NCI-H345 (cell line): ENCODE results near the gene LRBA.

Experiments
- DNase-seq: peaks from one replicate; lab custom pipeline; 2025; lab: John Stamatoyannopoulos, UW

The LRBA gene

GRCh38 chr4:150323406-150324325 is 691.4 kb downstream of the LRBA start:
- no peak for DNase-seq

GRCh38 chr4:150322646-150323045 is 692.4 kb downstream of the LRBA start:
- DNase-seq: no peak

- no peak for DNase-seq
Measured at GRCh38 chr4:150321113-150321512, 694.0 kb downstream of the LRBA start.

- DNase-seq: no peak
Measured at GRCh38 chr4:150318971-150319370, 696.1 kb downstream of the LRBA start.

GRCh38 chr4:150318527-150318926 is 696.6 kb downstream of the LRBA start:
- no peak for DNase-seq

GRCh38 chr4:150316332-150317205 is 698.5 kb downstream of the LRBA start:
- DNase-seq: no peak

- DNase-seq: no peak
Measured at GRCh38 chr4:150315691-150316090, 699.4 kb downstream of the LRBA start.

- no peak for DNase-seq
Measured at GRCh38 chr4:150315175-150315574, 699.9 kb downstream of the LRBA start.

GRCh38 chr4:150314031-150314430 is 701.1 kb downstream of the LRBA start:
- DNase-seq: no peak

- no peak for DNase-seq
Measured at GRCh38 chr4:150310159-150310895, 704.8 kb downstream of the LRBA start.

GRCh38 chr4:150308824-150309472 is 706.1 kb downstream of the LRBA start:
- DNase-seq: no peak

GRCh38 chr4:150306719-150307118 is 708.4 kb downstream of the LRBA start:
- DNase-seq: no peak

- DNase-seq: no peak
Measured at GRCh38 chr4:150305995-150306394, 709.1 kb downstream of the LRBA start.

GRCh38 chr4:150302553-150302952 is 712.5 kb downstream of the LRBA start:
- DNase-seq: no peak

GRCh38 chr4:150299816-150300215 is 715.3 kb downstream of the LRBA start:
- DNase-seq: no peak

GRCh38 chr4:150297861-150298474 is 717.1 kb downstream of the LRBA start:
- peak; percentile 1 for DNase-seq

GRCh38 chr4:150289881-150290280 is 725.2 kb downstream of the LRBA start:
- DNase-seq: no peak

GRCh38 chr4:150289198-150289597 is 725.9 kb downstream of the LRBA start:
- DNase-seq: no peak

- no peak for DNase-seq
Measured at GRCh38 chr4:150286656-150287055, 728.4 kb downstream of the LRBA start.

- DNase-seq: no peak
Measured at GRCh38 chr4:150283689-150284088, 731.4 kb downstream of the LRBA start.

GRCh38 chr4:150280975-150281374 is 734.1 kb downstream of the LRBA start:
- no peak for DNase-seq
